ENCODE measurements around the gene LGR6.

The LGR6 gene

DNA sequence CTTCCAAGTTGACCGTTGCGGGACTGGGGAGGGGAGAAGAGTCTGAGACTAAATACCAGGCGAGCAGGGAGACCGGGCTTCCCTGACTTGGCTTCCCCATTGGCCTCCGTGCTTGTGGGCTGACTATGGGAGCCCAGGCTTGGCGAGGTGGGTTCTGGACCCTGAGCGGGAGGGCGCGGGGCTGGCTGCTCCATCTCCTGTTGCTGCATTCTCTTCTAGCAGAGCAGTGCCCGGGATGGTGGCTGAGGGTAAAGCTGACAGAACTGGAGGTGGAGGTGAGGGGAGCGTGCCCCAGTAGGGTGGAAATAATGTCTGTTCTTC, 689 bp downstream of the LGR6 start:
- no peaks in the 10 kb centered on the region for H3K9me3 Mint-ChIP-seq
- no peak for DNase-seq
- peaks cover 13% of the 10 kb centered on the region for H3K4me1 Mint-ChIP-seq (ENCODE audit: low read depth)
- no peak overlapping the region for H3K4me3 Mint-ChIP-seq
- H3K27ac Mint-ChIP-seq = no peak overlapping the region
- H3K36me3 Mint-ChIP-seq (ENCODE audit: low read depth) = no peaks in the 10 kb centered on the region
- peaks cover 32% of the 10 kb centered on the region for H3K27me3 Mint-ChIP-seq

DNA sequence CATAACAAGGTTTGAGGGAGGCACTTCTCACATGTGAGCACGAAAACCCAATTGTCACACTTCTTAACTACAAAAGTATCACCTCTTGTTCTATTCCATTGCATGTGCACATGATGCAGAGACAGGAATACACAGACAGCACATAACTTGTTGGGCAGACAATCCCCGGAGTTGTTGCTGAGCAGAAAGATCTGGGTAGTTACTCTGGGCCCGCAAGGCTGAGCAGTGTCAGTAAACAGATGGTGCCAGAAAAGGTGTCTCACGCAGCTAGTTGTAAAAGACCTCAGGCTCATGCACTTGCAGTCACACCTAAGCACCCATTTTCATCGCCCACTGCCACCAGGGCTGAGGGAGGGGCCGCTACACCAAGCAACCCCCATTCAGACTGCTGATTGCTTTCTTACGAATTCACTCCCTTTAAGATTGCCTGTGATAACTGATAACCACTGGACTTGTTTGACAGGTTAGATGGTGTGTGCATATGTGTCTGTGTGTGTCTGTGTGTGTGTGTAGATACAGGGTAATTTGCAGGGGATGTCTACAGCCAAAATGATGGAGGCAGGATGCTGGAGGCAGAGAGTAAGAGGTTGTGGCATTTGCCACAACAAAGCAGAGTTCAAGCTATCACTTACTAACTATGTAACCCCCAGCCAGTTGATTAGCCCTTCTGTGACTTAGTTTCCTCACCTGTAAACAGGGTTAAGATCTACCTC, 4.2 kb downstream of the LGR6 start:
- Mint-ChIP-seq H3K4me3 (no peak overlapping the region), H3K36me3 (ENCODE audit: low read depth) (no peaks in the 10 kb centered on the region), H3K27me3 (peaks cover 26% of the 10 kb centered on the region), H3K9me3 (no peaks in the 10 kb centered on the region), H3K4me1 (ENCODE audit: low read depth) (peaks cover 27% of the 10 kb centered on the region), H3K27ac (no peak overlapping the region)
- no peak for DNase-seq

DNA sequence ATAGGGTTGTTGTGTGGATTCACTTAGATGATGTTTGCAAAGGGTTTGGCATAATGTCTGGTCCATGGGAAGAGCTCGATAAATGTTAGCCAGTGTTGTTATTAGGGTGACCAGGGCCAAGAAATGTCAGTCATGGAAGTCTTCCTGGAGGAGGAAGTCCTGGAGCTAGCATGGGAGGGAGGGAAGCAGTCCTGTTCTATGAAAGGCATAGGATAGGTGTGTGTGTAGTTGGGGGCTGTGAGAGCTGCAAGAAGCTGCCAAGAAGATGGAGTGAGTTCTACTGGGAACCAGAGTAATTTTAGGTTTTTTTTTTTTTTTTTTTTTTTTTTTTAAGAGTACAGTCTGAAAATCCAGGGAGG, 4.7 kb downstream of the LGR6 start:
- Mint-ChIP-seq H3K4me3 (no peak overlapping the region), H3K27me3 (peaks cover 25% of the 10 kb centered on the region), H3K36me3 (ENCODE audit: low read depth) (no peaks in the 10 kb centered on the region), H3K9me3 (no peaks in the 10 kb centered on the region), H3K27ac (peak overlapping the region; percentile 1), H3K4me1 (ENCODE audit: low read depth) (peaks cover 27% of the 10 kb centered on the region)
- no peak for DNase-seq

DNA sequence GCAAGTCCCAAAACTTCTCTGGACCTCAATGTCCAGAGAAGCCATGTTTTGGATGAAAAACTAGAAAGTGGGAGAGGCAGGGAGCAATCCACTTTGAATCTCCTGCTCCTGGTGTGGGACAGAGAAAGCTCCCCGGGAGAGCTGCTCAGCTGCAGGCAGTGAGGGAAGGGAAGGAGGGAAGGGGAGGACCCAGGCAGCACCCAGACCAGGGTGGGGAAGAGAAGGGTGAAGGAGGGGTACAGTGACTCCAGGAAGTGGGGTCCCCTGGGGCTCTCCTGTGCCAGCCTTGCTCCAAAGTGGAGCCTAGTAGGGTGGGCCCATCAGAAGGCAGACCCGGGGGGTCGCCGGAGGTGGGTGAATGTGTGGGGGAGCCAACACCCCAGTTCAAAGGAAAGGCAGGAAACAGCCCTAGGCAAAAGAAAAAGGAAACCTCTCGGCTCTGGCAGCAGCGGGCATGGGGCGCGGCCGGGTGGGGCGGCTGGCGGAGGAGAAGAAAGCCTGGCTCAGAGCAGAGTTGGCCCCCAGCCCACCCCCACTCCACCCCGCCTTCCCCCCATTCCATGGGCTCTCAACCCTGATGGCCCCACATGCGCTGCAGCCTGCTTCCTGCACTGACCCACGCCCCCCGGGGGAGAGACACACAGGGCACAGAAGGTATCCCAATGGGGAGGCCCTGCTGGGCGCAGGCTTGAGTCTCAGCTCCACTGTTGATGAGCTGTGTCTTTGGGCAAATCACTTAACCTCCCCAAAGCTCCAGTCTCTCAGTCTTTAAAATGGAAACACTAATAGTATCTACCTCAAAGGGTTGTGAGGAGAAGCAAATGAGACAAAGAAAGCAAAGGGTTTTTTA, 5.7 kb downstream of the LGR6 start:
- H3K4me1 Mint-ChIP-seq (ENCODE audit: low read depth) = peaks cover 25% of the 10 kb centered on the region
- H3K9me3 Mint-ChIP-seq = no peaks in the 10 kb centered on the region
- H3K4me3 Mint-ChIP-seq = no peak overlapping the region
- peaks cover 18% of the 10 kb centered on the region for H3K27me3 Mint-ChIP-seq
- no peaks in the 10 kb centered on the region for H3K36me3 Mint-ChIP-seq (ENCODE audit: low read depth)
- H3K27ac Mint-ChIP-seq = no peak overlapping the region
- no peak for DNase-seq

DNA sequence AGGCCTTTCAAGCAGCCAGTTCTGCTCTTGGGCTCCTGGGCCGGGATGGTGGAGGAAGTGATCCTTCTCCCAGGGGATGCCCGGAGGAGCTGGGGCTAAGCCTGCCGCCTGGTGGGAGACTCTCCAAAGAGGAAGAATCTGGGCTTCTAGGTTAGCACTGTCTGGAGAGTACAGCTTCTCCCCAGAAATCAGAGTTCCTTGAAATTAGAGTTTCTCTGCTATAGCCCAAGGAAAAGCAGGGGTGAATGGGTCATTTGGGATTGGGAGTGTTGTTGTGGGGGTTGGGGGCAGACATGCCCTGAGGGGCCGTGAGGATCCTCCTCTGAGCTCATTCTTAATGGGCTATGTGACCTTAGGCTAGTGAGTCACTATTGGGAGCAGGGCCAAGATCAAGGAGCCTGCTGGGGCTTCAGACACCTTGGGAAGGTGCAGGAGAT, 6.5 kb downstream of the LGR6 start:
- DNase-seq = no peak
- Mint-ChIP-seq H3K27ac (no peak overlapping the region), H3K27me3 (peaks cover 9% of the 10 kb centered on the region), H3K9me3 (no peaks in the 10 kb centered on the region), H3K4me3 (no peak overlapping the region), H3K36me3 (ENCODE audit: low read depth) (no peaks in the 10 kb centered on the region), H3K4me1 (ENCODE audit: low read depth) (peaks cover 25% of the 10 kb centered on the region)

DNA sequence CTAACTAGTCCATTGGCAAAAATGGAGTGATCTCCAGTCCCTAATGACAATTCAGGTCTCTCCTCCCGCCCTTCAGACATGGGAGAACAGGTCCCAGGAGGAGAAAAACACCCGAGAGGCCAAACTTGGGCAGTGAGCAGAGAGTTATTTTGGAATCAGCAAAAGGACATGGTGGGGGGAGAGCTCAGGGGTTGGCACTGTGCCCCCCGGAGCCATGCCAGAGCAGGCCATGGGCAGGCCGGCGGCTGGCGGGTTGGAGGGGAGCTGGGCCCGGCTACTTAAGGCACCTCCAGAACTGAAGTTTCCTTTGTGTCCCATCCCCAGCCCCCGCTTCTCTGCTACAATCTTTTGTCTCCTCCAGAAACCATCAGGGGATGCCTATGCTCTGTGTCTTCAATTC, 7.1 kb downstream of the LGR6 start:
- Mint-ChIP-seq H3K4me3 (no peak overlapping the region), H3K36me3 (ENCODE audit: low read depth) (no peaks in the 10 kb centered on the region), H3K27me3 (peaks cover 5% of the 10 kb centered on the region), H3K9me3 (no peaks in the 10 kb centered on the region), H3K4me1 (ENCODE audit: low read depth) (peaks cover 25% of the 10 kb centered on the region), H3K27ac (no peak overlapping the region)
- no peak for DNase-seq

DNA sequence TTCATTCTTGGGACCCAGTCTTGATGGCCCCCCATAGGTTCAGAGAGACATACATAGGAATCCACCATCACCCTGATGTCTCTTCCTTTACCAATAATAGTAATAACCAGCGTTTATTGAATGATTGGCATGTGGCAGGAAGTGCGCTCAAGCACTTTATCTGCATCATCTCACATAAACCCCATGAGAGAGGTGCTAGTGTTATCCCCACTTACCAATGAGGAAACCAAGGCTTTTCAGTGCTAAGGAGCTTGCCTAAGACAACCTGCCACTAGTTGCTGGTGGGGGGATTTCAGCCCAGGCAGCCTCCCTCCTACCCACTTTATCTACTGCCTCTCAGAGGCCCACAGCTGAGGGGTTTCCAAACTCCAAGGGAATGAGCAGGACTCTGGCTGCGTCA, 7.7 kb downstream of the LGR6 start:
- Mint-ChIP-seq H3K27ac (no peak overlapping the region), H3K4me1 (ENCODE audit: low read depth) (peaks cover 25% of the 10 kb centered on the region), H3K36me3 (ENCODE audit: low read depth) (no peaks in the 10 kb centered on the region), H3K27me3 (no peaks in the 10 kb centered on the region), H3K9me3 (no peaks in the 10 kb centered on the region), H3K4me3 (no peak overlapping the region)
- DNase-seq = no peak

DNA sequence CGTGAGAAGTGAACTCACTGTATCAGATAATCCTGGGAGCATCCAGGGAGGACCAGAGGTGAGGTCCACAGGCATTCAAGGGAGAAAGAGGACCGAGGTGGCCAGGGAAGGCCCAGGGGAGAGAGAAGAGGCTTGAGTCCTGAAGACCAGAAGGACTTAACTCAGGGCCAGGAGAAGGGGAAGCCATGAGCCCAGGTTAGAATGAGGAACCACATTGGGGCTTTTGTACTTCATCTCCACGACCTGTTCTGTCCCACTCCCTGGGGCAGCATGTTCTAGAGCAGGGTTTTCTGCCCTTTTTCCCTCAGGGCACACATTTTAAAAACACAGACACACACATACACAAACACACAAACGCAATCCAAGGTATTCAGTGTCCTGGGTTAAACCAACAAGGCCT, 8.4 kb downstream of the LGR6 start:
- H3K27ac Mint-ChIP-seq = no peak overlapping the region
- no peaks in the 10 kb centered on the region for H3K9me3 Mint-ChIP-seq
- DNase-seq = no peak
- H3K4me3 Mint-ChIP-seq = no peak overlapping the region
- H3K27me3 Mint-ChIP-seq = no peaks in the 10 kb centered on the region
- H3K4me1 Mint-ChIP-seq (ENCODE audit: low read depth) = peaks cover 25% of the 10 kb centered on the region
- no peaks in the 10 kb centered on the region for H3K36me3 Mint-ChIP-seq (ENCODE audit: low read depth)

DNA sequence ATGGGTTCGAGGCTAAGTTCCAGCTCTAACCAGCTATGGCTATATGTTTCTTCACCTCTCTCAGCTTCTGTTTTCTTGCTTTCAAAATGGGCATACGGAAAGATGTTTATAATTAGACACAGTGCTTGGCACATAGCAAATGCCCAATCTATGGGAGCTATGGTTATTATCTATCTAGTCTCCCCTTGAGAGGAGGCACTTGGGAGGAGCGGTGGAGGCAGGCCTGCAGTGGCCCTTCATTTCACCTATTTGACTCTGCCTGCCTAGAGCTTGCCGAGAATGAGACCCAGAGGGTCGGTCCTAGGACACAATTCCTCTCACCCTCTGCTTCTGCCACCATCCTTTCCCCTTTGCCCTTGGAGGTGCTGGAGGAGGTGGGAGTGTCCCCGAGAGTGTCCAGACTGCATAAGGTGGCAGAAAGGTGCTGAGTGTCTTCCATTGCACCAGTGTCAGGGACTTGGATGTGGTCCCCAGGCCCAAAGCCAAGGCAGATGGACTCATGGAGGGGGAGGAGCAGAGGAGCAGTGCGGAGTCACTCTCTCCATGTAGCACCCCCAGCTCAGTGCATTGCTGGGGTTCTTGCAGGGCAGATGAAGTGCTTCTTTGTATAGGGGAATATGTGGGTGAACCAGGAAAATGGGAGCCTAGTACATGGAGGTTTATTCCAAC, 9.0 kb downstream of the LGR6 start:
- H3K27ac Mint-ChIP-seq = no peak overlapping the region
- H3K27me3 Mint-ChIP-seq = no peaks in the 10 kb centered on the region
- H3K9me3 Mint-ChIP-seq = no peaks in the 10 kb centered on the region
- no peaks in the 10 kb centered on the region for H3K36me3 Mint-ChIP-seq (ENCODE audit: low read depth)
- peaks cover 25% of the 10 kb centered on the region for H3K4me1 Mint-ChIP-seq (ENCODE audit: low read depth)
- DNase-seq = no peak
- no peak overlapping the region for H3K4me3 Mint-ChIP-seq

DNA sequence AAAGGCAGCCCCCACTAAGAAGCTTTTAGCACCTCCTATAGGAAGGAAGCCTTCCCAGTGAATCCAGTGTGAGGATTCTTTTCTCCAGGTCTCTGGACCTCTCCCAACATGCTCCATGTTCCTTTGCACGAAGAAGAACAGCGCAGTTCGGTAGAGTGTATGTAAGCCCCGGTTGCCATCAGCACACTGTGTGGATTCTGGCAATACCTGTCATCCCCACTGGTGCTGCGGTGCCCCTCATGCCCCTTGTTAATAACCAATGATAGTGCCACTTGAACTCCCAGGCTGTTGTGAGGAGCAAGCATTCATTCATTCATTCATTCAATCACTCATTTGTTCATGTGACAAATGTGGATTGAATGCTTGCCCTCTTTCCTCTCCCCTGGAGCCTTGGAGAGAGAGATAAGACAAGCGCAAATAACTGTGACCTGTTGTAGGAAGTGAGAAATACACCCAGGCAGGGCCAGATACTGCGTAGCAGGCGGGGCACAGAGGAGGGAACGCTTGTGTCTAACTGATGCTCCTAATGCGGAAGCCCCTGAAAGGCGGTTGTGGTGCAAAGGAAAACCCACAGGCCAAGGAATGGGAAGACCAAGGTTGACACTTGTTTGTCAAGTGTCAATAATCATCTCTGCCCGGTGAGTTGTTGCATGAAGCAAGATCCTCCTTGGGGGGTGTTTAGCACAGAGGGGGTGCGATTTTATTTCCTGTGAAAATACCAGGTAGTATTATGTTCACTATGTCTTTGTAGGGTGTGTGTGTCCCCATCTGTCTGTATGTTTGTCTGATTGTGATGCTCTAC, 9.8 kb downstream of the LGR6 start:
- Mint-ChIP-seq H3K27ac (no peak overlapping the region), H3K36me3 (ENCODE audit: low read depth) (no peaks in the 10 kb centered on the region), H3K27me3 (no peaks in the 10 kb centered on the region)

DNA sequence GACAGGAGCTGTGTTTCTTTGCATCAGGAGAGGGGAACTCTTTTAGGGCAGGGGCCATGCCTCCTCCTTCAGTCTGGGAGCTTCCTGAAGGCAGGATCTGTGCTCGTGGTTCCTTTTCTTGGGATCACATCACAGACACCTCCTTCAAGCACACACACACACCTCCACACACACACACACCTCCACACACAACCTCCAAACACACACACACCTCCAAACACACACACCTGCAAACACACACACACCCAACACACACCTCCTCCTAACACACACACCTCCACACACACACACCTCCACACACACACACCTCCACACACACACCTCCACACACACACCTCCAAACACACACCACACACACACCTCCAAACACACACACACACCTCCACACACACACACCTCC, 10.5 kb downstream of the LGR6 start:
- Mint-ChIP-seq H3K36me3 (ENCODE audit: low read depth) (no peaks in the 10 kb centered on the region), H3K27ac (no peak overlapping the region), H3K27me3 (no peaks in the 10 kb centered on the region), H3K4me1 (ENCODE audit: low read depth) (peaks cover 17% of the 10 kb centered on the region), H3K9me3 (no peaks in the 10 kb centered on the region), H3K4me3 (no peak overlapping the region)
- no peak for DNase-seq

More for the DNA sequence above, 9.8 kb downstream of the LGR6 start:
- Mint-ChIP-seq H3K4me1 (ENCODE audit: low read depth) (peaks cover 20% of the 10 kb centered on the region), H3K4me3 (no peak overlapping the region), H3K9me3 (no peaks in the 10 kb centered on the region)
- DNase-seq = no peak

DNA sequence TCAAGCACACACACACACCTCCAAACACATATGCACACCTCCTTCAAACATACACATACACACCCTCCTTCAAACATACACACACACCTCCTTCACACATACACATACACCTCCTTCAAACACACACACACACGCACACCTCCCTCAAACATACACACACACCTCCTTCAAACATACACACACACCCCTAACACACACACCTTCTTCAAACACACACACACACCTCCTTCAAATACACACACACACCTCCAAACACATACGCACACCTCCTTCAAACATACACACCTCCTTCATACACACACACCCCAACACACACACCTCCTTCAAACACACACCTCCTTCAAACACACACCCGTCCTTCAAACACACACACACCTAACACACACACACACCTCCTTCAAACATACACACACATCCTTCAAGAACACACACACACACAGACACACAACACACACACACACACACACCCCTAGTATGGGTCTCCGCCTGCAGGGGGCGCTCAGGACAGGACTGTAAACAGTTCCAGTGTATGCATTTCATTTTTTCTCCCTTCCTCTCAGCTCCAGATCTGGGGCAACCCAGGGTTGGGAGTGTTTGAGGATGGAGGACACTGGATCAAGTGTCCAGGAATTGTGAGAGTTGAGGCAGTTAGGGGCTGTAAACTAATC, 12.1 kb downstream of the LGR6 start:
- no peaks in the 10 kb centered on the region for H3K36me3 Mint-ChIP-seq (ENCODE audit: low read depth)
- no peaks in the 10 kb centered on the region for H3K9me3 Mint-ChIP-seq
- peaks cover 1% of the 10 kb centered on the region for H3K27me3 Mint-ChIP-seq
- no peak for DNase-seq
- H3K27ac Mint-ChIP-seq = no peak overlapping the region
- H3K4me3 Mint-ChIP-seq = no peak overlapping the region
- peaks cover 8% of the 10 kb centered on the region for H3K4me1 Mint-ChIP-seq (ENCODE audit: low read depth)

DNA sequence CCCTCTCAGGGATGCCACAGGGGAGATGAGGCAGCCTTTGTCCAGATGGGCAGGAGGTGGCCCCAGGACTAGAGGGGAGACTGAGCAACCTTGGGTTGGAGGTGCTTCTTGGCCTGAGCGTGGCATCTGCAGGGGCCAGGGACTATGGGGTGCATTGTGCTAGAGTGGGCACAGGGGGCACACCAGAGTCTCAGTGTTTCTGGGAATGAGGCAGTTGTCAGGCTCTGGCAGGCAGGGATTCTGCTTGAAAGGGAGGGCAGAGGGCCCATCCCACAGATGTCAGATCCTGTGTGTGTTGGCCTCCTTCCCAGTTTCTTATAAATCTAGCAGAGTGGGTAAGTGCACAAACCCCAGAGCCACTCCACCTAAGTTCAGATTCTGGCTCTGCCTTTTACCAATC, 13.7 kb downstream of the LGR6 start:
- Mint-ChIP-seq H3K4me3 (no peak overlapping the region), H3K27ac (no peak overlapping the region), H3K36me3 (ENCODE audit: low read depth) (no peaks in the 10 kb centered on the region), H3K9me3 (no peaks in the 10 kb centered on the region), H3K27me3 (peaks cover 13% of the 10 kb centered on the region), H3K4me1 (ENCODE audit: low read depth) (no peaks in the 10 kb centered on the region)
- DNase-seq = no peak

DNA sequence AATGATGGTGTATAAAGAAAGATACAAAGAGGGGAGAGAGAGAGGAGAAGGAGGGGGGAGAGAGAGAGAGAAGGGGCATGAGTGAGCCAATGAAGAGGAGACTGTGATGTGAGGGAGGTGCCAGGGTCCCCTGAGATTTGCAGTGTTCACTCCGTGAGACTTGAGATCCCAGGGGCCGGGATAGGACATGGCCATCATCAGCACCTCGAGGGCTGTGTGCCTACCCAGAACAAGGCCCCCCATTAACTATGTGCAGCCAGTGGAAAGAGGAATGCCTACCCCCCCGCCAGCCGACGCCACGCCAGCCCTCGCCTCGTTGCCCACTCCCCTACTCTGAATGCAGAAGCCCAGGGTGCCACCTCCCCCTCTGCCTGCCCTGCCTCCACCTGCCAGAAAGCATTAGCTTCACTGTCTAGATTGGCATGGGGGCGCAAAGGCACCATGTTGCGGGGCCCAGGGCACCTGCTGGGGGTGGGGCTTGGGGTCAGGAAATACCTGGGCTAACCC, 14.8 kb downstream of the LGR6 start:
- Mint-ChIP-seq H3K36me3 (ENCODE audit: low read depth) (no peaks in the 10 kb centered on the region), H3K4me1 (ENCODE audit: low read depth) (no peaks in the 10 kb centered on the region), H3K4me3 (no peak overlapping the region), H3K27me3 (peaks cover 24% of the 10 kb centered on the region), H3K9me3 (no peaks in the 10 kb centered on the region), H3K27ac (no peak overlapping the region)
- DNase-seq = no peak

Measured in activated T-cell treated with anti-CD3 and anti-CD28 coated beads, Interleukin-2, amount 50 U/mL, for 24 hours (primary cell).